NCI-H748 (cell line): ENCODE results near the gene ZFP62.
"Not testable (repeated sequence)": the region's sequence is repeated elsewhere in the genome, so short reads cannot be mapped to it uniquely, and the experiment has no call there.

Experiments used
- DNase-seq: peaks from one replicate; lab custom pipeline; 2025; ENCODE audit not compliant: unreplicated experiment; lab: John Stamatoyannopoulos, UW

ZFP62 gene

GRCh38 chr5:180831139-180832093, 29.7 kb downstream of the ZFP62 start:
- DNase-seq: peak; percentile 79

- DNase-seq: peak; percentile 70
These were observed 30.6 kb downstream of the ZFP62 start for GRCh38 chr5:180830253-180831138.

- DNase-seq: no peak
These were observed 31.4 kb downstream of the ZFP62 start for GRCh38 chr5:180829726-180830125.

DNA sequence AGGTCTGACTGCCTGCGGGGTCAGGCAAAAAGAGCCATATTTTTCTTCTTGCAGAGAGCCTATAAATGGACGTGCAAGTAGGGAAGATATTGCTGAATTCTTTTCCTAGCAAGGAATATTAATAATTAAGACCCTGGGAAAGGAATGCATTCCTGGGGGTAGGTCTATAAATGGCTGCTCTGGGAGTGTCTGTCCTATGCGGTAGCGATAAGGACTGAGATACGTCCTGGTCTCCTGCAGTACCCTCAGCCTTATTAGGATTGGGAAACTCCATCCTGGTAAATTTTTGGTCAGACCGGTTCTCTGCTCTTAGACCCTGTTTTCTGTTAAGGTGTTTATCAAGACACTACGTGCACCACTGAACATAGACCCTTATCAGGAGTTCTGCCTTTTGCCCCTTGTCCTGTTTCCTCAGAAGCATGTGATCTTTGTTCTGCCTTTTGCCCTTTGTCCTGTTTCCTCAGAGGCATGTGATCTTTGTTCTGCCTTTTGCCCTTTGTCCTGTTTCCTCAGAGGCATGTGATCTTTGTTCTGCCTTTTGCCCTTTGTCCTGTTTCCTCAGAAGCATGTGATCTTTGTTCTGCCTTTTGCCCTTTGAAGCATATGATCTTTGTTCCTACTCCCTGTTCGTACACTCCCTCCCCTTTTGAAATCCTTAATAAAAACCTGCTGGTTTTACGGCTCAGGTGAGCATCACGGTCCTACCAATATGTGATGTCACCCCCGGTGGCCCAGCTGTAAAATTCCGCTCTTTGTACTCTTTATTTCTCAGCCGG, 32.1 kb downstream of the ZFP62 start:
- peak; percentile 5 for DNase-seq

DNA sequence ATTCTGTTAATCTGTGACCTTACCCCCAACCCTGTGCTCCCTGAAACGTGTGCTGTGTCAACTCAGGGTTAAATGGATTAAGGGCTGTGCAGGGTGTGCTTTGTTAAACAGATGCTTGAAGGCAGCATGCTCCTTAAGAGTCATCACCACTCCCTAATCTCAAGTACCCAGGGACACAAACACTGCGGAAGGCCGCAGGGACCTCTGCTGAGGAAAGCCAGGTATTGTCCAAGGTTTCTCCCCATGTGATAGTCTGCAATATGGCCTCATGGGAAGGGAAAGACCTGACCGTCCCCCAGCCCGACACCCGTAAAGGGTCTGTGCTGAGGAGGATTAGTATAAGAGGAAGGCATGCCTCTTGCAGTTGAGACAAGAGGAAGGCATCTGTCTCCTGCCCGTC, 33.7 kb downstream of the ZFP62 start:
- not testable (repeated sequence) for DNase-seq

DNA sequence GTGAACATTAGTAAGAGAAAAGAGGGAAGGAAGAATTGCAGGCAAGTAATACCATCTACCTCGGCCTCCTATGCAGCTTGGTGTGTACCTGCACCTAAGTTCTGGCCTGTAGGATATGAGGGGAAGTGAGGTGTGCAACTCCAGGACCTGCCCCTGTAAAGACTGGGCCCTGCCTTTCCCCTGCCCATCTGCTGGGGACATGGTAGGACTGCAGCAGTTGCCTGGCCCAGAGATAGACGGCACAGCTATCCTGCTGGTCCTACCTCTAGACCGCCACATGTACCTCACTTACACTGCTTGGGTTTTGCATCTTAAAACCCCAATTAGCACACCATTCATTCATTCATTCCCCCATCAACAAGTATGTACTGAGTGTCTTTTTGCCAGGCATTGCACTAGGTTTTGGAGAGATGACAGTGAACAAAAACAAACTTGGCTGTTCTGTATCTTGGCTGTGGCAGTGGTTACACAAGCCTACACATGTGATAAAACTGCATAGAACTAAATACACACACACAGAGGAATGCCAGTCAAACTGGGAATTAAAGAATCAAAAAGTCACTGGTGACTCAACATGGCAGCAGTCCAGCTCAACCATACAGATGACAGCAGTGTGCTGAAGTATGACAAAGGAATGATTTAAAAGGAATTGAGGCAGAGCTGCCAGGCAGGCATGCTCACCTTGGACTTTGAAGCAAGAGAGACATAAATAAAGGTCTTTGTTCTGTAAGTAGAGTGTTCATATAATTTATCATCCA, 35.1 kb downstream of the ZFP62 start:
- no peak for DNase-seq

- no peak for DNase-seq
These were observed 36.2 kb downstream of the ZFP62 start for GRCh38 chr5:180824630-180825476.

DNA sequence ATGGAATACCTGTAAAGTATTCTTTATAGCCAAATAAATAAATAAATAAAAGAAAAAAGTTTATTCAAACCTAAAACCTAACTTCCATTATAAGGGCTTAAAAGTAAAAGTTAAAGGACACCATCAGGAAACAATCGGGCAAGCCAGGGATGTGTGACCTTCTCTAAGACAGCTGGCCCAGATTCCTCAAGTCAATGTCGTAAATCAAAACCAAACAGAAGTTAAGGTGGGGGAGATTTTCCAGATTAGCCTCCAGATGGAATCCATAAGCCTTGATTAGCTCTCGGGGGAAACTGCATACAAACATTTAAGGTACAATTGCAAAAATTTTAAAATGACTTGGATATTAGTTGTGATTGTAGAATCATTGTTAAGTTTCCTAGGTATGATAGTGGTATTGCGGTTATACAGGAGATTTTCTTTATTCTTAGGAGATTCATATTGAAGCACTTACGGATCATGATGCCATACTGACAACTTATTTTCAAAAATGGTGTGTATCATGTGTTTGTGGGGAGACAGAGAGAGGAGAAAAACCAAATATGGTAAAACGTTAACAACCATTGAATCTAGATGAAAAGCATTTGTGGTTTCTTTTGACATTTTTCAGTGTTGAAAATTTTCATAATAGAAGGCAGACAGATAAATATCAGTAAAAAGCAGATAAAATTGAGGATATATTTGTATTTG, 37.0 kb downstream of the ZFP62 start:
- DNase-seq: no peak

GRCh38 chr5:180823346-180823745, 37.7 kb downstream of the ZFP62 start:
- DNase-seq: no peak

- no peak for DNase-seq
These were observed 39.5 kb downstream of the ZFP62 start for GRCh38 chr5:180821538-180821937.

GRCh38 chr5:180820788-180821321, 40.2 kb downstream of the ZFP62 start:
- DNase-seq: peak; percentile 57

DNA sequence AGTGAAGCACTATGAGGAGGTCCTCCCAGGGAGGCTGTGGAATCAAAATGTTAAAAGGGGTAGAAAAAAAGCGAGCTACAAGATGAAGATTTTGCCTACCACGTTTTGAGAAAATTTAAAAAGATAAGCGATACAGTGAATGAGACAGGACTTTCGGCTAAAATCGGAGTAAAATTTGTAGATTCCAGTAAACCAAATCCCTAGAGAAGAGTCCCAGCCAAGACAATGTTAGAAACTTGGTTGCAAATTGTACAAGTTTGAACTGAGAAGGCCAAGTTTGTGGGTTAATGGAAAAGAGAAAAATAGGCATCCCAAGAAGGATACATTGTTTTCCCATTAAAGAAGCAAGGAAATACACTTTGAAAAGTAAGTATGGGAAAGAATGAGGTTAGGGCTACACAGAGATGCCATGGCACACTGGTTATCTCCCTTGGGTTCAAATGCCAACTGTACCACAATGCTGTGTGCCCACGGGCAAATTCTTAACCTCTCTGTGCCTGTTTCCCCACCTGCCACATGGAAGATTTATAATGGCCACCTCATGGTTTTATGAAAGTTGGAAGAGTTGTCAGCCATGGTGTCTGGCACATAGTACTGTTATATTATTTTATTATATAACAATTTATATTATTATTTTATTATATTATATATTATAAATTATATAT, 42.3 kb downstream of the ZFP62 start:
- DNase-seq: no peak

GRCh38 chr5:180817893-180818674, 43.0 kb downstream of the ZFP62 start:
- no peak for DNase-seq

GRCh38 chr5:180816608-180817534, 44.2 kb downstream of the ZFP62 start:
- DNase-seq: peak; percentile 39

- no peak for DNase-seq
These were observed 45.7 kb downstream of the ZFP62 start for GRCh38 chr5:180815293-180815917.

DNA sequence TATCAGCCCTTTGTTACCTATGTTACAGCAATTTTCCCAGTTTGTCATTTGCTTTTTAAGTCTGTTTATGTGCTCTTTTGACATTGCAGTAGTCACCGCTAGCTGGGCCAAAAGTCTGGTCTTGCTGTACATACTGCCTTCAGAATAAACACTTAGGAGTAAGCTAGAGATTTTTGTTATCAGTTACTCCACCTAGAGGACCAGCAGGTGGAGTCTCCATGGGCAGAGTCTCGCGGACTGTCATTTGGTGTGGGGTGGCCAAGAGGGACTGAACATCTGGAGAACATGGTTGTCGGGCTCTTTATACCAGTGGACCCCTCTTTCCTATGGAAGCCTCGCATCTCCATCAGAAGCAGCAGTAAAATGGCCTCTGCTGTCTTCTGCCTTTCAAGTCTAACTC, 47.7 kb downstream of the ZFP62 start:
- DNase-seq: peak; percentile 20
